Measurements from ENCODE around the gene TNFAIP8L1.

GRCh38 chr19:4635754-4636116 is 3.6 kb upstream of the TNFAIP8L1 start:
- TF ChIP-seq ZBTB21 (tag by site-specific recombination; IDR thresholded peaks at IDR 0.05) (no peak), REST (tag by site-specific recombination; IDR thresholded peaks at IDR 0.05) (no peak), ZNF791 (tag by site-specific recombination; IDR thresholded peaks at IDR 0.05) (no peak), CTCF (tag by site-specific recombination; IDR thresholded peaks at IDR 0.05) (no peak)

All from HEK293 (cell line).